Smooth muscle cell (in vitro differentiated cells): Measurements from ENCODE around the gene STX19. TPM values are rescaled to one million over a fixed set of nuclear protein-coding genes. Genes with fewer than 3 reads are reported as not detected.

Experiments used
- DNase-seq: peaks from one replicate; lab custom pipeline; 2025; ENCODE audit not compliant: unreplicated experiment; lab: John Stamatoyannopoulos, UW
- H2AFZ ChIP-seq: fragments of 200-600 bp; sonication (generic); 2 replicates; pipeline ENCODE4 v1.6.0; 2016; ENCODE audit warnings: antibody characterized with exemption, low read depth, mild to moderate bottlenecking
- H3F3A ChIP-seq: fragments of 200-600 bp; sonication (generic); 2 replicates; pipeline ENCODE4 v1.6.0; 2017; ENCODE audit warnings: antibody characterized with exemption, low read depth
- H3K27ac ChIP-seq: fragments of 200-600 bp; sonication (generic); 2 replicates; pipeline ENCODE4 v1.5.1; 2016; ENCODE audit warnings: low read depth, mild to moderate bottlenecking
- H3K27me3 ChIP-seq: fragments of 200-600 bp; sonication (generic); 2 replicates; pipeline ENCODE4 v1.6.1; 2016; ENCODE audit warnings: low read depth, mild to moderate bottlenecking
- H3K36me3 ChIP-seq: fragments of 200-600 bp; sonication (generic); 2 replicates; pipeline ENCODE4 v1.5.1; 2016; ENCODE audit warnings: low read depth
- H3K4me1 ChIP-seq: fragments of 200-600 bp; sonication (generic); 2 replicates; pipeline ENCODE4 v1.5.1; 2016; ENCODE audit warnings: low read depth
- H3K4me2 ChIP-seq: fragments of 200-600 bp; sonication (generic); 2 replicates; pipeline ENCODE4 v1.6.0; 2016; ENCODE audit warnings: mild to moderate bottlenecking
- H3K4me3 ChIP-seq: fragments of 200-600 bp; sonication (generic); 2 replicates; pipeline ENCODE4 v1.5.1; 2016; ENCODE audit warnings: mild to moderate bottlenecking
- H3K79me2 ChIP-seq: fragments of 200-600 bp; sonication (generic); 2 replicates; pipeline ENCODE4 v1.6.0; 2016; ENCODE audit warnings: low read depth, mild to moderate bottlenecking
- H3K9ac ChIP-seq: fragments of 200-600 bp; sonication (generic); 2 replicates; pipeline ENCODE4 v1.6.0; 2016; ENCODE audit warnings: low read depth
- H3K9me3 ChIP-seq: fragments of 200-600 bp; sonication (generic); replicated peaks from 2 replicates; pipeline ENCODE4 v1.5.1; 2016; ENCODE audit warnings: low read depth
- H4K20me1 ChIP-seq: fragments of 200-600 bp; sonication (generic); 2 replicates; pipeline ENCODE4 v1.6.0; 2016; ENCODE audit warnings: low read depth
- WGBS: methylation state at CpG from one replicate; pipeline ENCODE4 v1.1.7; 2016; ENCODE audit warnings: low lambda C conversion rate; 5-methylcytosine and 5-hydroxymethylcytosine counted together
- polyA plus RNA-seq: library from polyadenylated mRNA; unstranded; fragments of >200 nt; fragmentation: Nextera tagmentation; extraction: Ambion mirVana; gene quantifications from 2 replicates; pipeline ENCODE4 v1.2.1, GENCODE V29; 2016
- total RNA-seq: library from RNA; depleted of rRNA; stranded (reverse); fragments of >200 nt; gene quantifications from 2 replicates; pipeline ENCODE4 v1.2.3, GENCODE V29; 2014
- TF ChIP-seq, protein P1 (sequence below): fragments of 200-600 bp; sonication (generic); IDR thresholded peaks from 2 replicates; pipeline ENCODE4 v1.5.1; 2017; ENCODE audit warnings: borderline replicate concordance, mild to moderate bottlenecking, antibody characterized with exemption; ENCODE audit not compliant: insufficient read depth, poor library complexity, severe bottlenecking

The STX19 gene
- total and polyA plus RNA-seq, 2 experiments from 2014 or later, result 0.23 to 0.94 TPM

DNA sequence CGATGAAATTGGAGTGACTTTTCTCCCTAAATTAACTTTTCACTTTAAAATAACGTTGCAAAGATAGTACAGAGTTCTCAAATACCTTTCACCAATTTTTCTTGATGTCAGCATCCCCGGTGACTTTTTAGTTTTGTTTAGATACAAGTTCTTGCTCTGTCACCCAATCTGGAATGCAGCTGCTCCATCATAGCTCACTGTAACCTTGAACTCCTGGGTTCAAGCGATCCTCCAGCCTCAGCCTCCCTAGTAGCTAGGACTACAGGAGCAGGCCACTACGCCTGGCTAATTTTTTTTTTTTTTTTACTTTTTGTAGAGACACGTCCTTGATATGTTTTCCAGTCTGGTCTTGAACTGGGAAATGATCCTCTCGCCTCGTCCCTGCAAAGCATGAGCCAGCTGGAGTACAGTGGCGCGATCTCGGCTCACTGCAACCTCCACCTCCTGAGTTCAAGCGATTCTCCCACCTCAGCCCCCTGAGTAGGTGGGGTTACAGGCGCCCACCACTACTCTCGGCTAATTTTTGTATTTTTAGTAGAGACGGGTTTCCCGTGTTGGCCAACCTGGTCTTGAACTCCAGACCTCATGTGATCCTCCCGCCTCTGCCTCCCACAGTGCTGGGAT lies 35.2 kb upstream of the STX19 start:
- Histone ChIP-seq H3K9me3 (no peaks in the 10 kb centered on the region), H3K4me2 (peak overlapping the region; percentile 92), H2AFZ (peak overlapping the region; percentile 95), H3K79me2 (peaks cover 11% of the 10 kb centered on the region), H3K27ac (peak overlapping the region; percentile 96), H3F3A (no peaks in the 10 kb centered on the region), H3K4me1 (peaks cover 15% of the 10 kb centered on the region), H3K4me3 (peak overlapping the region; percentile 85), H3K36me3 (no peaks in the 10 kb centered on the region), H3K27me3 (no peaks in the 10 kb centered on the region), H3K9ac (peak overlapping the region; percentile 99), H4K20me1 (no peaks in the 10 kb centered on the region)
- 69% methylated on average over 17 of the region's 17 CpGs for WGBS
- DNase-seq, result no peak
- TF ChIP-seq, protein P1, sequence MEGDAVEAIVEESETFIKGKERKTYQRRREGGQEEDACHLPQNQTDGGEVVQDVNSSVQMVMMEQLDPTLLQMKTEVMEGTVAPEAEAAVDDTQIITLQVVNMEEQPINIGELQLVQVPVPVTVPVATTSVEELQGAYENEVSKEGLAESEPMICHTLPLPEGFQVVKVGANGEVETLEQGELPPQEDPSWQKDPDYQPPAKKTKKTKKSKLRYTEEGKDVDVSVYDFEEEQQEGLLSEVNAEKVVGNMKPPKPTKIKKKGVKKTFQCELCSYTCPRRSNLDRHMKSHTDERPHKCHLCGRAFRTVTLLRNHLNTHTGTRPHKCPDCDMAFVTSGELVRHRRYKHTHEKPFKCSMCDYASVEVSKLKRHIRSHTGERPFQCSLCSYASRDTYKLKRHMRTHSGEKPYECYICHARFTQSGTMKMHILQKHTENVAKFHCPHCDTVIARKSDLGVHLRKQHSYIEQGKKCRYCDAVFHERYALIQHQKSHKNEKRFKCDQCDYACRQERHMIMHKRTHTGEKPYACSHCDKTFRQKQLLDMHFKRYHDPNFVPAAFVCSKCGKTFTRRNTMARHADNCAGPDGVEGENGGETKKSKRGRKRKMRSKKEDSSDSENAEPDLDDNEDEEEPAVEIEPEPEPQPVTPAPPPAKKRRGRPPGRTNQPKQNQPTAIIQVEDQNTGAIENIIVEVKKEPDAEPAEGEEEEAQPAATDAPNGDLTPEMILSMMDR, result no peak

DNA sequence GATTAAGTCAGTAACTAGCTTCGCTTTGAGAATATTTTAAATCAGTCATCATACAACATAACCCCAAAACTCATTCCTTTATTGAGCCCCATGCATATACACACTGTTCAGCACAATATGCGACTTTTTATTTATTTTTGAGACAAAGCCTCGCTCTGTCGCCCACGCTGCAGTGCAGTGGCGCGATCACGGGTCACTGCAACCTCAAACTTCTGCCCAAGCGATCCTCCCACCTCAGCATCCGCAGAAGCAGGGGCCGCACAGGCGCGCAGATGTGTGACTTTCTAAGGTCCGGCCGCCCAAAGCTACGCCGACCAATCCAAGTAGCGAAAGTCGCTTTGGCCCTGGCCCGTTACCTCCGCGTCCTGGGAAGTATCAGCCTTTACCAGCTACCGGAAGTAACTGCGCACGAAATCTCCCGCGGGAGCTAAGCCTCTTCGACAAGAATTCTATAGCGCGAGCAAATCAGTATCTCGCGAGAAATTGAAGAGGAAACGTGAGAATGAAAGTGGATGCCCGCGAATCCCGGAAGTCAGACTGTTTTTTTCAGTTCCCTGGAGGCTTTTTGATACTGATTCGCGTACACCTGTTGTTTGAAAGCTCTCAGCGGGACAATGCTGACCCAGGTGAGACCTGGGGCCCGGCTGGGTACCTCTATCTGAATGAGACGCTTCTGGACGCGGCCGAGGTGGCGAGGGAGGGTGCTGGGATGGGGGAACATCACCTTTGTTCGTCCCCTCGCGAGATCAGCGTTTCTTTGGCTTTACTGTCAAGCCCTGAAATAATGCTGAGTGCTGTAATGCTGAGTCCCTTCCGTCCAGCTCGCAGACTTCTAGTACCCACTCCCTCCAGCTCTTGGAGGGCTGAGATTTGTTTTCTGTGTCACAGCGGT lies 34.4 kb upstream of the STX19 start, which contains the start of the genes DHFR2 and NSUN3:
TSS of gene DHFR2 (minus strand) at position 404 of the 892 bp plus-strand sequence. CDS start 1,405 bp downstream, outside the sequence.
TSS of gene NSUN3 (plus strand) at position 549 of the 892 bp plus-strand sequence. CDS start at position 615, 66 bp downstream.
- DNase-seq, result peak; percentile 88
- Histone ChIP-seq H4K20me1 (no peaks in the 10 kb centered on the region), H2AFZ (peak within 1 kb of the TSS; percentile 95), H3K4me2 (peak within 1 kb of the TSS; percentile 92), H3F3A (no peaks in the 10 kb centered on the region), H3K27ac (peak within 1 kb of the TSS; percentile 96), H3K4me3 (peak within 1 kb of the TSS; percentile 85), H3K27me3 (no peaks in the 10 kb centered on the region), H3K9ac (peak within 1 kb of the TSS; percentile 99), H3K79me2 (peaks cover 11% of the 10 kb centered on the region), H3K9me3 (no peaks in the 10 kb centered on the region), H3K36me3 (no peaks in the 10 kb centered on the region), H3K4me1 (peaks cover 15% of the 10 kb centered on the region)
- WGBS, result 1% methylated on average over 52 of the region's 52 CpGs
- TF ChIP-seq, protein P1, result no peak

DNA sequence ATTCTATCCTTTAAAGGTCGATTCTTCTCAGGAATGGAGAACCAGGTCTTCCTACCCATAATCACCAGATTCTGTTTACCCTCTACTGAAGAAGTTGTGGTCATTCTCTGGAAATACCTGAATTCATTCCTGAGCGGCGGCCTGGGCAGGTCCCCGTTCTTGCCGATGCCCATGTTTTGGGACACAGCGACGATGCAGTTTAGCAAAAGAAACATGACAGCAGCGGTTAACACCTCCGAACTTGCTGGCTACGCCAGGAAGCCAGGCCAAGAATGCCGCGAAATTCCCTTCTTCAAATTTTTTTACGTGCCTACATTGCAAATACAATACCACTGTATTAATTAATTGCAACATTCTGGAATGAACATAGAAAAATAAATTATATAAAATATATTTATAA lies 32.9 kb upstream of the STX19 start:
- no peak overlapping the region for H3K4me2 ChIP-seq
- H3K36me3 ChIP-seq, result no peaks in the 10 kb centered on the region
- H3K9ac ChIP-seq, result no peak overlapping the region
- no peaks in the 10 kb centered on the region for H3K27me3 ChIP-seq
- H3K4me3 ChIP-seq, result no peak overlapping the region
- DNase-seq, result no peak
- H3K27ac ChIP-seq, result no peak overlapping the region
- H4K20me1 ChIP-seq, result no peaks in the 10 kb centered on the region
- no peaks in the 10 kb centered on the region for H3F3A ChIP-seq
- no peaks in the 10 kb centered on the region for H3K9me3 ChIP-seq
- TF ChIP-seq, protein P1, result no peak
- no peak overlapping the region for H2AFZ ChIP-seq
- peaks cover 15% of the 10 kb centered on the region for H3K4me1 ChIP-seq
- H3K79me2 ChIP-seq, result peaks cover 11% of the 10 kb centered on the region
- WGBS, result 96% methylated on average over 13 of the region's 13 CpGs
